Activated T-cell treated with anti-CD3 and anti-CD28 coated beads, Interleukin-2, amount 50 U/mL, for 72 hours (primary cell): Measurements from ENCODE around the gene PAK5. TPM values are rescaled to one million over a fixed set of nuclear protein-coding genes. Genes with fewer than 3 reads are reported as not detected.

Source experiments
- ATAC-seq, 2 donors: fragments of 150-1000 bp; cut with Tn5 transposase; replicated peaks in 1 of 2; 2 replicates each; pipeline ENCODE4 v1.10.0; 2021; ENCODE audit warnings: moderate library complexity in 2 of 2, mild to moderate bottlenecking in 1 of 2
- DNase-seq, 2 donors: peaks; one replicate each; pipeline ENCODE4 v3.0.0; 2021 to 2022; ENCODE audit warnings: mixed read lengths in 1 of 2
- H3K27ac Mint-ChIP-seq: one replicate; pipeline ENCODE4 v1.8.0; 2022; ENCODE audit warnings: mild to moderate bottlenecking, moderate library complexity, mixed read lengths
- H3K27me3 Mint-ChIP-seq: one replicate; pipeline ENCODE4 v1.8.0; 2022; ENCODE audit warnings: low read depth, mixed read lengths
- H3K36me3 Mint-ChIP-seq, 2 donors: one replicate each; pipeline ENCODE4 v1.8.0; 2022; ENCODE audit warnings: mixed read lengths in 2 of 2, mild to moderate bottlenecking in 1 of 2; ENCODE audit not compliant: insufficient read depth in 2 of 2
- H3K4me1 Mint-ChIP-seq: one replicate; pipeline ENCODE4 v1.8.0; 2022; ENCODE audit warnings: low read depth, mixed read lengths
- H3K4me3 Mint-ChIP-seq, 2 donors: one replicate each; pipeline ENCODE4 v1.8.0; 2022; ENCODE audit warnings: mild to moderate bottlenecking in 2 of 2, mixed read lengths in 2 of 2, moderate library complexity in 2 of 2
- H3K9me3 Mint-ChIP-seq, 2 donors: one replicate each; pipeline ENCODE4 v1.8.0; 2022; ENCODE audit warnings: mixed read lengths in 2 of 2
- total RNA-seq, 2 donors: library from RNA; stranded (reverse); gene quantifications; one replicate each; pipeline ENCODE4 v1.2.3, GENCODE V29; 2022

Gene PAK5
- total RNA-seq, 2 donors from 2014 or later = not detected

DNA sequence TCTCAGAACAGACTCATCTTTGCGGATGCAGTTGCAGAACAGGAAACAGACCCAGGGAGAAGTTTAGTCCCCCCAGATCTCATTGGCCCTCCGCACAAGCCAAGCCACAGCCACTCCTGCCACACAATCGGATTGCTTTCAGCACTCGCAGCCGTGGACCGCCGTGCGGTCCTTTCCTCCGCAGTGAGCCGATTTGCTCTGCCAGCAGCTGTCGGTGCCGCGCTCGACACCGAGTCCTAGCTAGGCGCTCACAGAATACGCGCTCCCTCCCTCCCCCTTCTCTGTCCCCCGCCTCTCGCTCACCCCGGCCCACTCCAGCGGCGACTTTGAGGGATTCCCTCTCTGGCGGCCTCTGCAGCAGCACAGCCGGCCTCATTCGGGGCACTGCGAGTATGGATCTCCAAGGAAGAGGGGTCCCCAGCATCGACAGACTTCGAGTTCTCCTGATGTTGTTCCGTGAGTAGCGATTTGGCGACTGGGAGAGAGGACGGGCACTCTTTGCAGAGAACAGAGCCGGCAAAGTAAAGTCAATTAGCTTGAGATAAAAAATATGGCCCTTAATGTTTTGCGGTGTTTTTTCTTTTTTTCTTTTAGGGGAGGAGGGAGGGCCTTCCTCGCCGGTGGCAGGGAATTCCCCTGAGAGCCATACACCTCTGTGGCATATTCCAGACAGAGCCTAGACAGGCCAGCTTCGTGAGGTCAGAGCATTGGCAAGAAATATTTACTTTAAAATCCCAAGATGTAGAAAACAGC lies 324.2 kb downstream of the PAK5 start, which contains the start of gene LAMP5:
Gene LAMP5 (plus strand): TSS at position 130 of the 753 bp plus-strand sequence. CDS start 263 bp downstream, at position 393.
- no peak within 1 kb of the TSS for H3K4me3 Mint-ChIP-seq
- ATAC-seq = no peak

GRCh38 chr20:9514072-9514460 lies 324.8 kb downstream of the PAK5 start:
- Mint-ChIP-seq H3K4me1 (no peaks in the 10 kb centered on the region), H3K27ac (no peak overlapping the region), H3K4me3 (no peak overlapping the region), H3K27me3 (peaks cover 82% of the 10 kb centered on the region), H3K36me3 (peaks cover 0 to 2% of the 10 kb centered on the region in 2 donors), H3K9me3 (peaks cover 0 to 2% of the 10 kb centered on the region in 2 donors)
- ATAC-seq (no peak), DNase-seq (no peak)

More for the DNA sequence above, 324.2 kb downstream of the PAK5 start, which contains the start of gene LAMP5:
- DNase-seq = no peak
- peaks cover 81% of the 10 kb centered on the region for H3K27me3 Mint-ChIP-seq
- no peaks in the 10 kb centered on the region for H3K4me1 Mint-ChIP-seq
- H3K36me3 Mint-ChIP-seq = no peaks in the 10 kb centered on the region
- no peak within 1 kb of the TSS for H3K27ac Mint-ChIP-seq
- no peaks in the 10 kb centered on the region for H3K9me3 Mint-ChIP-seq

- DNase-seq = no peak
- H3K27ac Mint-ChIP-seq = no peak overlapping the region
- H3K9me3 Mint-ChIP-seq = peaks cover 0 to 2% of the 10 kb centered on the region in 2 donors
- ATAC-seq = no peak
- H3K27me3 Mint-ChIP-seq = peaks cover 71% of the 10 kb centered on the region
- peaks cover 0 to 2% of the 10 kb centered on the region in 2 donors for H3K36me3 Mint-ChIP-seq
- no peaks in the 10 kb centered on the region for H3K4me1 Mint-ChIP-seq
- no peak overlapping the region for H3K4me3 Mint-ChIP-seq
Observed at GRCh38 chr20:9510911-9511310, 328.0 kb downstream of the PAK5 start.

DNA sequence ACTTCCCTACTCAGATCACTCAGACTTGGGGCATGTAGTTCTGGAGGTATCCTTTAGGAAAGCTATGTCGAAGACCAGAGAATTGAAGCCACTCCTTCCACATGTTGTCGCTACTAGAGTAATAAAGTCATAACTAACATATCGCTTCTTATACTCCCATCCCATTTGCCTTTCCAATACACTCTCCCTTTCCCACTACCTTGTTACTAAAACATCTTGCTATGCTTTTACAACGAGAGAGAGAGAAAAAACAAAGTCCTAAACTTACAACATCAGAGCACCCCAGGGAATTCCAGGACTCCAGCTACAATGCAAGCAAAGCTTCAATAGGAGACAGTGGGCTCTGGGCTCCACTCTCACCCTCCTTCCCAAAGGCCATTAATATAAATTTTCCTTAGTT lies 329.6 kb downstream of the PAK5 start:
- peaks cover 0 to 2% of the 10 kb centered on the region in 2 donors for H3K9me3 Mint-ChIP-seq
- no peak overlapping the region for H3K27ac Mint-ChIP-seq
- H3K4me1 Mint-ChIP-seq = no peaks in the 10 kb centered on the region
- no peak for ATAC-seq
- H3K4me3 Mint-ChIP-seq = no peak overlapping the region
- peaks cover 0 to 2% of the 10 kb centered on the region in 2 donors for H3K36me3 Mint-ChIP-seq
- no peak for DNase-seq
- peaks cover 65% of the 10 kb centered on the region for H3K27me3 Mint-ChIP-seq

DNA sequence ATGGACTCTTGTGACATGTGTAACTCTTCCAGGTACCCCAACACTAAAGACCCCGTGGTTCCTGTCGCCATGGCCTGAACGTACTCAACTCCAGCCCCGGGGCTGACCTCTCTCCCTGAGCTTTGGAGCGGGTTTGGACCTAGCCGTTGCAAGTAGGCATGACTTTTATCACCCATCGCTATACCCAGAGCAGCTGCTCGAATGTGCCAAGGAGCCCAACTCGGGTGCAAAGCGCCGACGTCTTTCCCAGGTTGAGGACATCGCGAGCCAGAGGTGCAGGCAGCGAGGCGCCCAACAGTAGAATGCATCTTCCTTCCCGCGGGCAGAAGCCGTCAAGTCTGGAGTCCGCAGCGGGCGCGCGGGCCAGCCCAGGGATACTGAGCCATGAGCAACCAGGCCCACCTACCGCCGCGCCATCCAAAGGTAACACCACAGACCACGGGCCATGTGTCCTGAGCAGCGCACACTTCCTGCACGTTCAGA lies 330.1 kb downstream of the PAK5 start:
- H3K36me3 Mint-ChIP-seq = peaks cover 0 to 2% of the 10 kb centered on the region in 2 donors
- no peak overlapping the region for H3K27ac Mint-ChIP-seq
- peaks cover 0 to 2% of the 10 kb centered on the region in 2 donors for H3K9me3 Mint-ChIP-seq
- H3K4me1 Mint-ChIP-seq = no peaks in the 10 kb centered on the region
- ATAC-seq (no peak), DNase-seq (no peak)
- H3K4me3 Mint-ChIP-seq = no peak overlapping the region
- peaks cover 60% of the 10 kb centered on the region for H3K27me3 Mint-ChIP-seq

GRCh38 chr20:9508240-9508661 lies 330.6 kb downstream of the PAK5 start:
- H3K4me1 Mint-ChIP-seq = no peaks in the 10 kb centered on the region
- no peak overlapping the region for H3K27ac Mint-ChIP-seq
- DNase-seq = no peak
- ATAC-seq = no peak
- H3K4me3 Mint-ChIP-seq = peak overlapping the region in 1 of 2 donors; percentile 45
- peaks cover 0 to 2% of the 10 kb centered on the region in 2 donors for H3K9me3 Mint-ChIP-seq
- peaks cover 0 to 2% of the 10 kb centered on the region in 2 donors for H3K36me3 Mint-ChIP-seq
- peaks cover 55% of the 10 kb centered on the region for H3K27me3 Mint-ChIP-seq

GRCh38 chr20:9507544-9508239 lies 331.2 kb downstream of the PAK5 start:
- DNase-seq (no peak), ATAC-seq (no peak)
- Mint-ChIP-seq H3K27ac (no peak overlapping the region), H3K4me1 (no peaks in the 10 kb centered on the region), H3K4me3 (no peak overlapping the region), H3K36me3 (peaks cover 0 to 2% of the 10 kb centered on the region in 2 donors), H3K27me3 (peaks cover 50% of the 10 kb centered on the region), H3K9me3 (peaks cover 0 to 2% of the 10 kb centered on the region in 2 donors)

DNA sequence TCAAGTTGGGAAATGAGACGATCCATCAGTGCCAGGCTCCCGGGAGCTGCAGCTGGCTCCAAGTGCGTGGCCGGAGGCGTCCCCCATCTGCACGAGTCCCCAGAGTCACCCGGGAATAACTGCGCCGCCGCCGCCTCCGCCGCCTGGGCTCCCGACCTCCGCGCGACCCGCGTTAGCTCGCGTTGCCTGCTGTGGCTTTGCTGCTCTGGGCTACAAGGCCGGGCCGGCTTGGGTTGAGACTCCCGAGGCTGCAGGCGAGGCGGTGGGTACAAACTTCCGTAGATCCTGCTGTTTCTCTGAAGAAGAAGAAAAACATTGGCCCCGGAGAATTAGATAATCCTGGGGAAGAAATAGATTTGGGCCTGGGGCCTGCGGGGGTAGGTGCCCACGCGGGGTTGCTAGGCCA lies 331.9 kb downstream of the PAK5 start:
- DNase-seq (no peak), ATAC-seq (no peak)
- H3K27ac Mint-ChIP-seq = no peak overlapping the region
- H3K36me3 Mint-ChIP-seq = peaks cover 0 to 2% of the 10 kb centered on the region in 2 donors
- peaks cover 45% of the 10 kb centered on the region for H3K27me3 Mint-ChIP-seq
- H3K4me3 Mint-ChIP-seq = no peak overlapping the region
- H3K9me3 Mint-ChIP-seq = peaks cover 0 to 2% of the 10 kb centered on the region in 2 donors
- H3K4me1 Mint-ChIP-seq = no peaks in the 10 kb centered on the region

DNA sequence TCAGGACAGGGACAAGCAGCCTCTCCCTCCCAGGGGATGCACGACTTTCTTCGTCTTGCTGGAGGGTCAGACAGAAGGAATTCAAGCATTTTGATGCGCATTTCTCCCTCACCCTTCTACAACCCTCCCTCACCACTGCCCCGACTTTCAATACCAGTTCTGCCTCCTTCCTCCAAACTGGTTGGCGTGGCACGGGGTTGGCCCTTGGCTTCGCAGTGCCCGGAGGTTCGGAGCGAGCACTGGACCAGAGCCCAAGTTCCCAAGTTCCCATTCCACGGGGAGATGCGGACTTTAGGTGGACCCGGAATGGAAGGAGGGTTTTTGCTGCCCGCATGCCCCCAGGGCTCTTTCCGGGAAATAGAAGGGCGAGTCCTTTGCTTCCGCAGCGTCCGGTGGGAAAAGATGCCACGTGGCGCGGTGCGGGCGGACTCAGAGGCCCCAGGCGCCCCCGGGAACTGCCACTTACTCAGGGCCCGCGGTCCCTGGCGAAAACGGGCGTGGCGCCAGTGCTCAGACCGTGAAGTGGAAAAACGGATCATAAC lies 332.5 kb downstream of the PAK5 start:
- no peaks in the 10 kb centered on the region for H3K4me1 Mint-ChIP-seq
- H3K27ac Mint-ChIP-seq = no peak overlapping the region
- H3K36me3 Mint-ChIP-seq = peaks cover 0 to 2% of the 10 kb centered on the region in 2 donors
- no peak overlapping the region for H3K4me3 Mint-ChIP-seq
- H3K9me3 Mint-ChIP-seq = peaks cover 0 to 2% of the 10 kb centered on the region in 2 donors
- ATAC-seq (no peak), DNase-seq (no peak)
- H3K27me3 Mint-ChIP-seq = peaks cover 39% of the 10 kb centered on the region

DNA sequence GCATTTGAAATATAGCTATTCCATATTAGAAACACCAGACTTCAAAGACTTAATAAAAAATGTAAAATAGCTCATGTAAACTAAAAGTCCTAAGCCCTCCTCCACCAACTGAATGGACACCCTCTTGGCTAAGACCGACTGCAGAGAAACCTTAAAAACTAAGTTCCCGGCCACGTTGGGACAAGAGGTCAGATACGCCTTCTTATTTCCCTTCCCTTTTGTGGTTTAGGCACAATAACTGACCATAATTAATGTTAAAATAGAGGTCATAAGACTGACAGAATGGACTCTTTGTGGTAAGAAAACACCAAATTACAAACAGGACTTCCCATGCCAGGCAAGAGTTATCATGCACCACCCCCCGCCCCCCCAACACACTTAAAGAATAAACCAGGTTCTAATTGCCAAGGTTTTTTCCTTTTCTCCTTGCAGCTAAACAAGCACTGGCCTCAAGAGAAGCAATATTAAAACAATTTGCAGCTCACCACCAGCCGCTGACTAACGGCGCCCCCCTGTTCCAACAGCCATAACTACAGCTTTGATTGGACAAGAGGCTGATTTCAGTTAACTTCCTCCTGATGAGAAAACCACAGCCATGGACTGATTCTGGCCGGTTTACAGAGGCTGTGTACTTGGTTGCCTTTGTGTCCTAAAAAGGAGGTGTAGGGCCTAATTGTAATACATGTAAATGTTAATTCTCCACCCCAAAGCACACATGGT lies 335.2 kb downstream of the PAK5 start:
- H3K27ac Mint-ChIP-seq = no peak overlapping the region
- no peak for DNase-seq

GRCh38 chr20:9501473-9501872 lies 337.4 kb downstream of the PAK5 start:
- Mint-ChIP-seq H3K36me3 (no peaks in the 10 kb centered on the region), H3K4me3 (no peak overlapping the region), H3K27me3 (peaks cover 8% of the 10 kb centered on the region), H3K27ac (no peak overlapping the region), H3K9me3 (no peaks in the 10 kb centered on the region), H3K4me1 (no peaks in the 10 kb centered on the region)
- no peak for DNase-seq
- no peak for ATAC-seq

More for the DNA sequence above, 335.2 kb downstream of the PAK5 start:
- Mint-ChIP-seq H3K4me3 (no peak overlapping the region), H3K4me1 (no peaks in the 10 kb centered on the region), H3K9me3 (no peaks in the 10 kb centered on the region), H3K27me3 (peaks cover 18% of the 10 kb centered on the region), H3K36me3 (no peaks in the 10 kb centered on the region)
- ATAC-seq = no peak

DNA sequence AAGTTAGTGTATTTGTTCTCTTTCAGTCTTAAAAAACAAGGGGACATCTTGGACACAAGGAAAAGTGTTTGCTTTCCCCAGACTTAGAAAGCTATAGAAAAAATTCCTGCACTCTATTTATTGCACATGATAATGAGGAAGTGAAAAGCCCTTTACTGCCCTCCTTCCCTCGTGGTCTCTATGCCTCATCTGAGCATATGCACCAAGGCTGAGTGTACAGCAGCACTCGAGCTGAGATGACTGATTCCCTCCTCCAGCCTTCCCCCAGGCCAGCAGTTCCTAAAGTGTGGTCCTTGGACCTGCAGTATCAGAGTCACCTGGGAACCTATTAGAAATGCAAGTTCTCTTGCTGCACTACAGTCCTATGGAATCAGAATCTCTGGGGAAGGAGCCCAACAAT lies 338.8 kb downstream of the PAK5 start:
- no peak overlapping the region for H3K4me3 Mint-ChIP-seq
- H3K9me3 Mint-ChIP-seq = peaks cover 0 to 6% of the 10 kb centered on the region in 2 donors
- ATAC-seq = no peak
- no peak for DNase-seq
- H3K36me3 Mint-ChIP-seq = no peaks in the 10 kb centered on the region
- H3K27me3 Mint-ChIP-seq = no peaks in the 10 kb centered on the region
- H3K4me1 Mint-ChIP-seq = no peaks in the 10 kb centered on the region
- H3K27ac Mint-ChIP-seq = no peak overlapping the region
